ENCODE results near the gene AKR7A2.

AKR7A2 gene

DNA sequence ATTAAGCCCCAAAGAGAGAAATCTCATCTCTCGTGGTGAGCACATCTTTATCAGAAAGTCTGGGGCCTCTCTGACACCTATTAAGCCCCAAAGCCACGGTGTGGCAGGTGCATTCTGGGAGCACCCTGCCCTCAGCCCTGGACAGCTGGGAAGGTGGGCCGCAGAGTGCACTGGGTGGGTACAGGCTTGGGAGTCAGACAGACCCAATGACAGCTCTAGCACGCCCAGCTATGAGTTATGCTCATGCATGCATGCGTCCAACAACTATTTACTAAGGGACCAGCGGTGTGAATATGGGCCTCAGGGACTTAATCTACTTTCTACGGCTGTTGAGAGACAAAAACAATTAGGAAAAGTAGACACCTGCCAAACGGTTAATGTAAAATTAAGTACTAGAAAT is 46.8 kb upstream of the AKR7A2 start:
- TF ChIP-seq, protein P1, sequence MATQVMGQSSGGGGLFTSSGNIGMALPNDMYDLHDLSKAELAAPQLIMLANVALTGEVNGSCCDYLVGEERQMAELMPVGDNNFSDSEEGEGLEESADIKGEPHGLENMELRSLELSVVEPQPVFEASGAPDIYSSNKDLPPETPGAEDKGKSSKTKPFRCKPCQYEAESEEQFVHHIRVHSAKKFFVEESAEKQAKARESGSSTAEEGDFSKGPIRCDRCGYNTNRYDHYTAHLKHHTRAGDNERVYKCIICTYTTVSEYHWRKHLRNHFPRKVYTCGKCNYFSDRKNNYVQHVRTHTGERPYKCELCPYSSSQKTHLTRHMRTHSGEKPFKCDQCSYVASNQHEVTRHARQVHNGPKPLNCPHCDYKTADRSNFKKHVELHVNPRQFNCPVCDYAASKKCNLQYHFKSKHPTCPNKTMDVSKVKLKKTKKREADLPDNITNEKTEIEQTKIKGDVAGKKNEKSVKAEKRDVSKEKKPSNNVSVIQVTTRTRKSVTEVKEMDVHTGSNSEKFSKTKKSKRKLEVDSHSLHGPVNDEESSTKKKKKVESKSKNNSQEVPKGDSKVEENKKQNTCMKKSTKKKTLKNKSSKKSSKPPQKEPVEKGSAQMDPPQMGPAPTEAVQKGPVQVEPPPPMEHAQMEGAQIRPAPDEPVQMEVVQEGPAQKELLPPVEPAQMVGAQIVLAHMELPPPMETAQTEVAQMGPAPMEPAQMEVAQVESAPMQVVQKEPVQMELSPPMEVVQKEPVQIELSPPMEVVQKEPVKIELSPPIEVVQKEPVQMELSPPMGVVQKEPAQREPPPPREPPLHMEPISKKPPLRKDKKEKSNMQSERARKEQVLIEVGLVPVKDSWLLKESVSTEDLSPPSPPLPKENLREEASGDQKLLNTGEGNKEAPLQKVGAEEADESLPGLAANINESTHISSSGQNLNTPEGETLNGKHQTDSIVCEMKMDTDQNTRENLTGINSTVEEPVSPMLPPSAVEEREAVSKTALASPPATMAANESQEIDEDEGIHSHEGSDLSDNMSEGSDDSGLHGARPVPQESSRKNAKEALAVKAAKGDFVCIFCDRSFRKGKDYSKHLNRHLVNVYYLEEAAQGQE (IDR thresholded peaks at IDR 0.05; ENCODE audit: insufficient read depth in 1 of 2, low read depth in 2 of 2, low read length in 2 of 2), result no peak
- no peak for TF ChIP-seq SIN3A (IDR thresholded peaks at IDR 0.05; ENCODE audit: borderline replicate concordance, insufficient read depth, low read length)
- no peak for TF ChIP-seq FOXP2 (optimal IDR thresholded peaks at IDR 0.05; ENCODE audit: borderline replicate concordance, extremely low read depth, extremely low read length, insufficient read depth)
- no peak for TF ChIP-seq POLR2AphosphoS5 (IDR thresholded peaks at IDR 0.05; ENCODE audit: low read depth, low read length)
- TF ChIP-seq TAF1 (IDR thresholded peaks at IDR 0.05; ENCODE audit: borderline replicate concordance, insufficient read depth, low read length), result no peak

DNA sequence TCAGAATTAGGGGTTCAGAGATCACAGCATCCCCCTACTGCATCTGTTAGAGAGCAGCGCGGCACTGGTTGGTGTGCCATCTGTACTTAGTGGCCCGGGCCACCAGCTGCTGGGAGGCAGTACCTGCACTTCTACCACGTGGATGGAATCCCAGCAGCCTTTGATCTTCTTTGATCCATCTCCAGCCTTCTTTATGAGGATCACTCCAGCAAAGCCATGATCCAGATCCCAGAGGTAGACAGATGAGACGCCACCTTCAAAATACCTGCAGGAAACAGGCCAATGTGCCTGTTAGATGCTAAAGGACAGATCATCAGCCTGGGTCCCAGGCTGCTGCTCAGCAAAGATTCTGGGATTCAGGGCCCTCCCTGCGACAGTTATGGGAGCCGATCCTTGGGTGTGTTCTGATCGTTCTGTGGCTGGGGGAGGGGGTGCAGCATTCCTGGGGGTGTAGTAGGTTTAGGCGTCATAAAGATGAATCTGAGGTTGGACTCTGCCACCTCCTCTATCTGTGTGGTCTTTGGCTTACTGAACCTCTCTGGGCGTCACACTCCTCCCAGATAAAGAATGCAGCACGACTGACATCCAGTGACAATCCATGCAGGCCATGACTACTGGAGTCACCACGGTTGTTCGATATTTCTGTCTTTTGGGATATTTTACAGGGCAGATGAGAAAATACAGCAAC is 45.5 kb upstream of the AKR7A2 start:
- TF ChIP-seq POLR2AphosphoS5 (IDR thresholded peaks at IDR 0.05; ENCODE audit: low read depth, low read length), result no peak
- no peak for TF ChIP-seq SIN3A (IDR thresholded peaks at IDR 0.05; ENCODE audit: borderline replicate concordance, insufficient read depth, low read length)
- TF ChIP-seq, protein P1 (IDR thresholded peaks at IDR 0.05; ENCODE audit: insufficient read depth in 1 of 2, low read depth in 2 of 2, low read length in 2 of 2), result no peak
- TF ChIP-seq TAF1 (IDR thresholded peaks at IDR 0.05; ENCODE audit: borderline replicate concordance, insufficient read depth, low read length), result no peak
- no peak for TF ChIP-seq FOXP2 (optimal IDR thresholded peaks at IDR 0.05; ENCODE audit: borderline replicate concordance, extremely low read depth, extremely low read length, insufficient read depth)

DNA sequence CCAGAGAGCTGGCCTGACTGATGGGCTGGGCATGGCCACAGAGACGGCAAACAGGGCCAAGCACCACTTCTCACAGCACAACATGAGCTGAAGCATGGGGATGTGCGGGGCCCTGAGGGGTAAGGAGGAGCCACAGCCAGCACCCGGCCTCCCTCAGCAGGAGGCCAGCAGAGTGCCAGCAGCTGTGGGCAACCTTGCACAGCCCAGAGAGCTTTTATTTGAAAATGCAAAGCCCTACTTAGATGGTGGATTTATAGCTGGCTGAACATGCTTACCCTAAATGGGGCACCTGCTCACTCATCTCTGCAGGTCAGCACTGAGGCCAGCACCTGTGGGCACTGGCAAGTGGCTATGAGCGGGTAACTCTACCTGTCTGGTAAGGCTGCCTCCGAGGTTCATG is 44.3 kb upstream of the AKR7A2 start:
- TF ChIP-seq FOXP2 (optimal IDR thresholded peaks at IDR 0.05; ENCODE audit: borderline replicate concordance, extremely low read depth, extremely low read length, insufficient read depth), result no peak

DNA sequence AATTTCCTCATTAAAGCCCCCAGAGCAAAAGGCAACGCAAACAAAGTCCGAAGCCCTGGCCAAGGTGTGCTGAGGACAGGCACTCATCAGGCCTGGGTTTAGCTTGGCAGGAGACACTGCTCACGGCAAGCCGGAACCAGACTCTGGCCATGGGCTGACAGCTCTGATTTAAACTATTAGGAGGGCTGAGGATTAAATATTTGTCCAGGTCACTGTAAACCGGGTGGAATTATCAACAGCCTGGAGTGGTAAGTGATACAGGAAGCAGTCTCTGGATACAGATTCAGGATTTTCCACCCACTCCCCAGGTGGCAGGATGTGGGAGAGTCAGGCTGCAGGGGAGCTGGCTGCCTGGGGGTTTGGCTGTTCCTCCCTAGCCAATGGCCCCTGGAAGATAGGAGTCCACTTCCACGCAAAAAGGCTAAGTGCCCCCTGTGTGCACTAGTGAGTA is 42.6 kb upstream of the AKR7A2 start:
- no peak for TF ChIP-seq FOXP2 (optimal IDR thresholded peaks at IDR 0.05; ENCODE audit: borderline replicate concordance, extremely low read depth, extremely low read length, insufficient read depth)
- no peak for TF ChIP-seq POLR2AphosphoS5 (IDR thresholded peaks at IDR 0.05; ENCODE audit: low read depth, low read length)
- no peak for TF ChIP-seq SIN3A (IDR thresholded peaks at IDR 0.05; ENCODE audit: borderline replicate concordance, insufficient read depth, low read length)
- no peak for TF ChIP-seq TAF1 (IDR thresholded peaks at IDR 0.05; ENCODE audit: borderline replicate concordance, insufficient read depth, low read length)
- TF ChIP-seq, protein P1 (IDR thresholded peaks at IDR 0.05; ENCODE audit: insufficient read depth in 1 of 2, low read depth in 2 of 2, low read length in 2 of 2), result no peak

DNA sequence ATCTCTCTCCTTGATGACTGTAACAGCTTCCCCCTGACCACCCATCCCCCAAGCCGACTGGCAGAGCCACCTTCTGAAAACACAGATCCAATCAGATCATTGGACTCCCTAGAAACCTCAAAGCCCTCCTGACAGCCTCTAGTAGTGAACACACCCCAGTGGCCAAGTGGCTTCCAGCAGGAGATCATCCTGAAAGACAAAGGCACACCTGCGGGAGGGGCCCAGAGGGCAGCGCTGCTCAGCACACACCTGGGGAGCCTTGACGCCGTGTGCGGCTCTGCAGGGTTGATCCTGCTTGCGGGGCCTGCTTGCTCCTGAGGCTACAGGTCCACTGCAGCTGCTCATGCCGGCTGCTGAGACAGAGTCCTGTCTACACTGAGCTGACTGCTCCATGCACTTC is 41.7 kb upstream of the AKR7A2 start:
- TF ChIP-seq FOXP2 (optimal IDR thresholded peaks at IDR 0.05; ENCODE audit: borderline replicate concordance, extremely low read depth, extremely low read length, insufficient read depth) (no peak), TAF1 (IDR thresholded peaks at IDR 0.05; ENCODE audit: borderline replicate concordance, insufficient read depth, low read length) (no peak), POLR2AphosphoS5 (IDR thresholded peaks at IDR 0.05; ENCODE audit: low read depth, low read length) (no peak), SIN3A (IDR thresholded peaks at IDR 0.05; ENCODE audit: borderline replicate concordance, insufficient read depth, low read length) (no peak)
- TF ChIP-seq, protein P1 (IDR thresholded peaks at IDR 0.05; ENCODE audit: insufficient read depth in 1 of 2, low read depth in 2 of 2, low read length in 2 of 2), result no peak
